PC-3 (cell line): Measurements from ENCODE around the gene P4HTM.

ENCODE experiments used
- CTCF ChIP-seq: fragments of 300-600 bp; sonication (generic); conservative IDR thresholded peaks from 2 replicates; pipeline ENCODE4 v1.5.1; 2017; ENCODE audit warnings: antibody characterized with exemption, low read depth, mild to moderate bottlenecking, low read length
- EZH2phosphoT487 ChIP-seq: fragments of 300-600 bp; sonication (generic); IDR thresholded peaks from 2 replicates; pipeline ENCODE4 v1.6.1; 2018; ENCODE audit warnings: mild to moderate bottlenecking, antibody characterized with exemption, low read length, borderline replicate concordance

DNA sequence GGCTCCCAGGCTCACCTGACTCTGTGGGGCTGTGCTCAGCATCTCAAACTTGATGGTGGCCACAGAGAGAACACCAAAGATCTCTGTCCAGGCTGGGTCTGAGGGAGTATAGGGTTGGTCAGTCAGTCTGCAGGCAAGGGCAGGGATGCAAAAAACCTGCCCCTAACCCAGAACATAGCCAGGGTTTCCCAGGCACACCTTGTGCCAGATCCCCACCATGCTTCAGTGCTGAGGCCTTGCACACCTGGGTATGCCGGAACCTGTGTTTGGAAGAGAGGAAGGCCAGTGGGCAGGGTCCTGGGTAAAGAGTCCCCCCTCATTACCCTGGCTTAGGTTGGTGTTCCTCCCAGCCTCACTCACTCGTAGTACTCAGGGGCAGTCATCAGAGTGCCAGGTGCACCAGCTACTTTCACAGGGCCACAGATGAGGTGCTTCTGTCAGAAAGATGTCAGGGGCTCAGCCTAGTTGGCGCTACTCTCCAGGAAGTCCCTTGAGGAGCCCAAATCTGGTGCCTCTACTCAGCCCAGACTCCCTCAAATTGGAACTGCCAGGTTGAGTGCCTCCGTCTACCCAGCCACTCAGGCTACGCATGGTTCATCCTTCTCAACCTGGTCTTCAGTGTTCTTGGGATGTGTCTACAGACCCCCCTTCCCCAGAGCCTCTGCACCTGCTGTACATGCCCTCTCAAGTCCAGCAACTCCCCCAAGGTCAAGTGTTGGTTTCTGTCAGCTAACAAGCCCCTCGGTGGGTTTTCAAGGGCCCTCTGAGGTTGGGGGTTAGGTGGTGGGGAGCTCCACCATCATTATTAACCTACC, 26.6 kb downstream of the P4HTM start:
- TF ChIP-seq EZH2phosphoT487 (no peak), CTCF (no peak)
